Activated gamma-delta T cell treated with Interleukin-2 at 50 U/mL for 16 hours (primary cell): ENCODE data around the gene RNF149.
"Not testable (repeated sequence)": the region's sequence is repeated elsewhere in the genome, so short reads cannot be mapped to it uniquely, and the experiment has no call there.

Source experiments
- DNase-seq: peaks from one replicate; pipeline ENCODE4 v3.0.0-alpha.2; 2020

Gene RNF149

GRCh38 chr2:101253013-101253702 is 55.3 kb downstream of the RNF149 start:
- peak; percentile 77 for DNase-seq

- peak; percentile 99 for DNase-seq
Measured at GRCh38 chr2:101252408-101253012, 56.0 kb downstream of the RNF149 start, which contains the start of gene CNOT11. CNOT11 (plus strand) TSS chr2:101252886; CDS start chr2:101252965, 79 bp downstream.

- DNase-seq = peak; percentile 7
Measured at GRCh38 chr2:101251844-101252407, 56.6 kb downstream of the RNF149 start.

GRCh38 chr2:101251246-101251781 is 57.2 kb downstream of the RNF149 start:
- not testable (repeated sequence) for DNase-seq

- no peak for DNase-seq
Measured at GRCh38 chr2:101249826-101250225, 58.7 kb downstream of the RNF149 start.

- DNase-seq = not testable (repeated sequence)
Measured at GRCh38 chr2:101248756-101249155, 59.7 kb downstream of the RNF149 start.

GRCh38 chr2:101245468-101245867 is 63.0 kb downstream of the RNF149 start:
- not testable (repeated sequence) for DNase-seq

- DNase-seq = not testable (repeated sequence)
Measured at GRCh38 chr2:101244899-101245298, 63.6 kb downstream of the RNF149 start.

- not testable (repeated sequence) for DNase-seq
Measured at GRCh38 chr2:101244373-101244772, 64.1 kb downstream of the RNF149 start.

GRCh38 chr2:101241158-101241557 is 67.3 kb downstream of the RNF149 start:
- no peak for DNase-seq

- not testable (repeated sequence) for DNase-seq
Measured at GRCh38 chr2:101240694-101241093, 67.8 kb downstream of the RNF149 start.

- DNase-seq = not testable (repeated sequence)
Measured at GRCh38 chr2:101239760-101240118, 68.8 kb downstream of the RNF149 start.

- no peak for DNase-seq
Measured at GRCh38 chr2:101238930-101239759, 69.4 kb downstream of the RNF149 start.

GRCh38 chr2:101237944-101238343 is 70.6 kb downstream of the RNF149 start:
- DNase-seq = not testable (repeated sequence)

- DNase-seq = not testable (repeated sequence)
Measured at GRCh38 chr2:101235956-101236355, 72.5 kb downstream of the RNF149 start.

- no peak for DNase-seq
Measured at GRCh38 chr2:101234169-101234938, 74.1 kb downstream of the RNF149 start.

GRCh38 chr2:101232770-101233169 is 75.7 kb downstream of the RNF149 start:
- no peak for DNase-seq

GRCh38 chr2:101231937-101232730 is 76.4 kb downstream of the RNF149 start:
- DNase-seq = no peak

- no peak for DNase-seq
Measured at GRCh38 chr2:101231240-101231639, 77.3 kb downstream of the RNF149 start.

GRCh38 chr2:101230541-101231001 is 77.9 kb downstream of the RNF149 start:
- DNase-seq = no peak
